GM12873 (cell line): ENCODE measurements around the gene GALNTL6.

Source experiments
- CTCF ChIP-seq: IDR thresholded peaks from 2 replicates; pipeline ENCODE4 v1.5.1; 2012; ENCODE audit warnings: low read depth, mild to moderate bottlenecking, moderate library complexity, low read length, control low read depth; ENCODE audit not compliant: insufficient read depth; ENCODE audit errors: missing control alignments

Gene GALNTL6

GRCh38 chr4:171809854-171810253 is 3.4 kb upstream of the GALNTL6 start:
- no peak for TF ChIP-seq CTCF

GRCh38 chr4:171812333-171812664 is 905 bp upstream of the GALNTL6 start:
- TF ChIP-seq CTCF: no peak

GRCh38 chr4:171813526-171814250 is 484 bp downstream of the GALNTL6 start:
- TF ChIP-seq CTCF: no peak

- no peak for TF ChIP-seq CTCF
Observed at GRCh38 chr4:171814545-171814944, 1.3 kb downstream of the GALNTL6 start.

- no peak for TF ChIP-seq CTCF
Observed at GRCh38 chr4:171817026-171817425, 3.8 kb downstream of the GALNTL6 start.

- no peak for TF ChIP-seq CTCF
Observed at GRCh38 chr4:171834640-171835039, 21.4 kb downstream of the GALNTL6 start.

- TF ChIP-seq CTCF: no peak
Observed at GRCh38 chr4:171843456-171843855, 30.3 kb downstream of the GALNTL6 start.
